Metanephros (tissue), 2 donors: Measurements from ENCODE around the gene ANKEF1. TPM values are rescaled to one million over a fixed set of nuclear protein-coding genes. Genes with fewer than 3 reads are reported as not detected.

ENCODE experiments used
- small RNA-seq: library from RNA; depleted of rRNA; stranded (forward); fragments of <200 nt; gene quantifications from one replicate; pipeline ENCODE3, GENCODE V24; 2014; ENCODE audit warnings: low replicate concordance
- total RNA-seq: library from RNA; depleted of rRNA; stranded (reverse); fragments of >200 nt; gene quantifications from one replicate; pipeline ENCODE4 v1.2.3, GENCODE V29; 2014

The ANKEF1 gene
- total RNA-seq, result 5.6 TPM

GRCh38 chr20:10034717-10035571 is at the start of gene ANKEF1:
ANKEF1 (plus strand) TSS chr20:10034987; CDS start chr20:10038302, 3,315 bp downstream.

Small RNA genes within 50 kb of the gene (small RNA-seq; reads per million reads assigned to genes)
- gene RF00017, result not detected

Other genes starting within 250 kb of the ANKEF1 start
- gene PAK5, start 195.9 kb upstream of the ANKEF1 start, total RNA-seq, result 0.06 TPM
- gene SNAP25, start 183.8 kb downstream of the ANKEF1 start, total RNA-seq, result 3.2 TPM